ENCODE measurements around the gene IGFL3. TPM values are rescaled to one million over a fixed set of nuclear protein-coding genes. Genes with fewer than 3 reads are reported as not detected.
A peak's percentile ranks its signal among the peaks of the same experiment; 100 is the strongest.

IGFL3 gene
- total RNA-seq (2021), result not detected in 3 replicates
- Bru-seq, nascent RNA, result percentile 12 among the genes with signal in this experiment
- long read RNA-seq, experiment 1, result 0 reads
- long read RNA-seq, experiment 2, result 0 reads
- long read RNA-seq, experiment 3, result 0 reads

- no peak for ATAC-seq
- ChIA-PET POLR2A (no interaction called here), CTCF (no interaction called here)
- H3K4me1 Mint-ChIP-seq, result peaks cover 7% of the 10 kb centered on the region
- H3K27ac Mint-ChIP-seq, result no peak within 1 kb of the TSS
- no peak for DNase-seq (ENCODE audit: low spot score)
- no peak within 1 kb of the TSS for H3K4me3 Mint-ChIP-seq
- no peak for TF ChIP-seq FOXP4 (CRISPR knock-in tag; IDR thresholded peaks at IDR 0.05)
- no peak for TF ChIP-seq NFYB (CRISPR knock-in tag; conservative IDR thresholded peaks at IDR 0.05; ENCODE audit: low read depth)
- no peak for TF ChIP-seq ATF6 (CRISPR knock-in tag; IDR thresholded peaks at IDR 0.05)
- TF ChIP-seq NR2C2 (CRISPR knock-in tag; IDR thresholded peaks at IDR 0.05), result no peak
- no peak for TF ChIP-seq ARID4B (CRISPR knock-in tag; IDR thresholded peaks at IDR 0.05; ENCODE audit: borderline replicate concordance)
- no peak for TF ChIP-seq E2F1 (CRISPR knock-in tag; IDR thresholded peaks at IDR 0.05)
- no peak for TF ChIP-seq TP53 (CRISPR knock-in tag; IDR thresholded peaks at IDR 0.05)
- no peak for TF ChIP-seq TEAD4 (CRISPR knock-in tag; IDR thresholded peaks at IDR 0.05)
- no peak for TF ChIP-seq ZNF396 (CRISPR knock-in tag; IDR thresholded peaks at IDR 0.05; ENCODE audit: borderline replicate concordance)
- no peak for TF ChIP-seq ZNF263 (CRISPR knock-in tag; IDR thresholded peaks at IDR 0.05; ENCODE audit: low read depth)
- no peak for TF ChIP-seq AR (CRISPR knock-in tag; IDR thresholded peaks at IDR 0.05)
- no peak for TF ChIP-seq ETV6 (CRISPR knock-in tag; IDR thresholded peaks at IDR 0.05)
- TF ChIP-seq ZNF671 (CRISPR knock-in tag; IDR thresholded peaks at IDR 0.05), result no peak
- no peak for TF ChIP-seq ATF3 (CRISPR knock-in tag; conservative IDR thresholded peaks at IDR 0.05)
- TF ChIP-seq STAT6 (CRISPR knock-in tag; conservative IDR thresholded peaks at IDR 0.05; ENCODE audit: low read depth), result no peak
- no peak for TF ChIP-seq FOXP1 (CRISPR knock-in tag; IDR thresholded peaks at IDR 0.05; ENCODE audit: borderline replicate concordance)
- peaks cover 11% of the 10 kb centered on the region; the same call in 1 of the 2 replicates for H3K27me3 Mint-ChIP-seq (ENCODE audit: low read depth)
- peaks cover 3% of the 10 kb centered on the region for H3K36me3 Mint-ChIP-seq
- peaks cover 5% of the 10 kb centered on the region for H3K9me3 Mint-ChIP-seq
Measured at GRCh38 chr19:46124638-46125115, at the start of gene IGFL3. IGFL3 (minus strand) TSS chr19:46124688; CDS start chr19:46124649, 39 bp downstream.

Measured in WTC11 (cell line).